Measurements from ENCODE around the gene GZMM. TPM values are rescaled to one million over a fixed set of nuclear protein-coding genes. Genes with fewer than 3 reads are reported as not detected.

Gene GZMM
- total RNA-seq, 1 experiment from 2014 or later, result not detected

- no peak for DNase-seq (ENCODE audit: extremely low read depth, low read depth)
Measured at GRCh38 chr19:533364-534058, 10.3 kb upstream of the GZMM start.

- no peak for DNase-seq (ENCODE audit: extremely low read depth, low read depth)
Measured at GRCh38 chr19:534088-534487, 9.8 kb upstream of the GZMM start.

GRCh38 chr19:535017-535835 is 8.6 kb upstream of the GZMM start:
- no peak for DNase-seq (ENCODE audit: extremely low read depth, low read depth)

- DNase-seq (ENCODE audit: extremely low read depth, low read depth), result no peak
Measured at GRCh38 chr19:536031-536880, 7.6 kb upstream of the GZMM start.

GRCh38 chr19:536881-537404 is 6.9 kb upstream of the GZMM start:
- DNase-seq (ENCODE audit: extremely low read depth, low read depth), result no peak

- no peak for DNase-seq (ENCODE audit: extremely low read depth, low read depth)
Measured at GRCh38 chr19:538641-539428, 5.0 kb upstream of the GZMM start.

- no peak for DNase-seq (ENCODE audit: extremely low read depth, low read depth)
Measured at GRCh38 chr19:539429-540030, 4.3 kb upstream of the GZMM start.

- no peak for DNase-seq (ENCODE audit: extremely low read depth, low read depth)
Measured at GRCh38 chr19:540867-541637, 2.8 kb upstream of the GZMM start.

- no peak for DNase-seq (ENCODE audit: extremely low read depth, low read depth)
Measured at GRCh38 chr19:541699-542098, 2.2 kb upstream of the GZMM start.

GRCh38 chr19:542173-542866 is 1.5 kb upstream of the GZMM start:
- DNase-seq (ENCODE audit: extremely low read depth, low read depth), result no peak

GRCh38 chr19:547117-547516 is 3.3 kb downstream of the GZMM start:
- no peak for DNase-seq (ENCODE audit: extremely low read depth, low read depth)

- DNase-seq (ENCODE audit: extremely low read depth, low read depth), result no peak
Measured at GRCh38 chr19:547836-548720, 4.2 kb downstream of the GZMM start.

- no peak for DNase-seq (ENCODE audit: extremely low read depth, low read depth)
Measured at GRCh38 chr19:548886-549830, 5.3 kb downstream of the GZMM start.

- no peak for DNase-seq (ENCODE audit: extremely low read depth, low read depth)
Measured at GRCh38 chr19:554817-555216, 11.0 kb downstream of the GZMM start.

GRCh38 chr19:555474-555808 is 11.6 kb downstream of the GZMM start:
- DNase-seq (ENCODE audit: extremely low read depth, low read depth), result no peak

GRCh38 chr19:556611-557382 is 12.9 kb downstream of the GZMM start:
- no peak for DNase-seq (ENCODE audit: extremely low read depth, low read depth)

Measured in NCI-H460 (cell line).